HL-60 (cell line): ENCODE data around the gene SGCA.

Source experiments
- CTCF ChIP-seq: IDR thresholded peaks from one replicate; pipeline ENCODE4 v1.5.1; 2011; ENCODE audit warnings: low read length, control low read depth, inconsistent platforms; ENCODE audit not compliant: insufficient read depth
- POLR2AphosphoS5 ChIP-seq: IDR thresholded peaks from 2 replicates; pipeline ENCODE4 v1.6.1; 2012; ENCODE audit warnings: low read depth

GRCh38 chr17:50194140-50194933 is 28.5 kb downstream of the SGCA start:
- TF ChIP-seq CTCF, result no peak
- no peak for TF ChIP-seq POLR2AphosphoS5
